ENCODE measurements around the gene PVALEF. TPM values are rescaled to one million over a fixed set of nuclear protein-coding genes. Genes with fewer than 3 reads are reported as not detected.

The PVALEF gene
- total RNA-seq, 2 experiments from 2014 or later: not detected

DNA sequence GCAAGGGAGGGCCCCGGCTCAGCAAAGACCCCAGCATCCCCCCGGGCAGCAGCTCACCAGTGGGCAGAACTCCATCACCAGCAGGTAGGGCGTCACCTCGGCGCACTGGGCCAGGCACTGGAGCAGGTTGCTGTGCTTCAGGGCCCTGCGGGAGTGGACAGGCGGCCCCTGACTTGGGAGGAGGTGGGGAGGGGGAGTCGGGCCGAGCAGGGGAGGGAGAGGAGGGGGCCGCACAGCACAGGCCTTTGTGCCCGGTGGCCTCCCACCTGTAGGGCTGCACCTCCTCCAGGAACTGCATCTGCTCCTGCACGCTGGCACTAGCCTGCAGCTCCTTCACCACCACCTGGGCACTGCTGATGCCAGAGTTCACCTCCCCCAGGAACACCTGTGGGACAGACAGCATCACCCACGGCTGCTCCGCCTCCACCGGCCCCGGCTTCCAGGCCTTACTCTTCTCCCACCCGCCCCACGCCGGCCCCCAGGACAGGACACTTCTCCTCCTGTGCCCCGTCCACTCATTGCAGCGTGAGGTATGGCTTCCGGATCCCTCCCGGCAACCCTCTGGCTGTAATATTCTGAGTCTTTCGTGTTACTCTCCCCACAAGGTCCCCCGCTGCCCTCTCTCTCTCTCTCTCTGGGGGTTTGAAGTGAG is 37.7 kb upstream of the PVALEF start:
- POLR2A ChIA-PET: no interaction called here
- CTCF ChIA-PET: no interaction called here

DNA sequence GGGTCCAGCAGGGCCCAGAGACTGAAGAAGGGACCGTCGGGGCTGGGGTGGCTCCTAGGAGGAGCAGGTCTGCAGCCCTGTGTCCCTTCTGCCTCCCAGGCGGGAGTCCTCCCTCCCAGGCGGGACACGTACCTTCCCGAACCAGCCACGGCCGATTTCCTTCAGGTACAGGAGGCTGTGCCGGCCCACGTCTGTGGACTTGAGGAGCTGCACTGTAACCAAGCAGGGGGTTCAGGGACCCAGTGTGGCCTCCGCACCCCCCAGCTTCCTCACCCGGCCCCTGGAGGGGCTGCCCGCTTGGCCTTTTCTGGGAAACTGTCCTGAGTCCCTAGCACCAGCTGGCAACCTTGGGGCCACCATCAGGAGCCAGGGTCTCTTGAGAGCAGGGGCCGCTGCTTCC is 37.0 kb upstream of the PVALEF start:
- ChIA-PET CTCF (no interaction called here), POLR2A (no interaction called here)

DNA sequence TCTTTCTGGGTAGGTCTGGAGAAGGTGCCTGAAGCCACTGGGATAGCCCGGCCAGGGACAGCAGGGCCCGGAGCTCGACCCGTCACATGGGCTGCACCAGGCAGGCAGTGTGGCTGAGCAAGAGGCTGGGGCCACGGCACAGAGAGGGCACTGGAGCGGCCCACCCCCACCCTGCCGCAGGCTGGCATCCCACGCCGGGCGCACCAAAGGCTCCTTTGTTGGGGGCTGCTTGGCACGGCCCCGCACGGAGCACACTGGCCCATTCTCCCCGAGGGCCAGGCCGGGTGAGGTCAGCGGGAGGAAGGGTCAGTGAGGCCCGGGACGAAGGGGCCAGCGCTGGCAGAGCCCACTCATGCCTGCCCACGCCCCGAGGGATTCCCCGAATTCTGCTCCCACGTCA is 36.5 kb upstream of the PVALEF start:
- POLR2A ChIA-PET: no interaction called here
- CTCF ChIA-PET: no interaction called here

DNA sequence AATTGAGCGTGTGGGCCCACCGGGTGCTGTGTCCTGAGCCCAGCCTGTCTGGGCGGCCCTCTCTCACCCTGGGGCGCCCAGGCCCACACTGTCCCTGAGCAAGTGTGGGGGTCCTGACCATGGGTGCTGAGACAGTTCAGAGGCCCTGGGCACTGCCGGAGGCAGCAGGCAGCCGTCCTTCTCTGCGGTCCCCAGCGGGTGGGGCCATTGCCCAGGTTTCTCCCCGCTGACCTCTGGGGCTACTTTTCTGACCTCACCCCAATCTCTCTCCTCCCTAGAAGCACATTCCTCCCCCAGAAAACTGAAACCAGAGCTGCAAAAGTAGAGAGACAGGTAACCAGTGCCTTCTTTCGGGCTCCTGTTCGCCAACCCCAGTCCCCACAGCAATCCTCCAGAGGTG is 36.0 kb upstream of the PVALEF start:
- CTCF ChIA-PET: interaction anchor here (0.6 kb wide), 1 partner anchor 72 kb away, joined by 3 read pairs; no protein-coding TSS in a partner anchor
- POLR2A ChIA-PET: no interaction called here

DNA sequence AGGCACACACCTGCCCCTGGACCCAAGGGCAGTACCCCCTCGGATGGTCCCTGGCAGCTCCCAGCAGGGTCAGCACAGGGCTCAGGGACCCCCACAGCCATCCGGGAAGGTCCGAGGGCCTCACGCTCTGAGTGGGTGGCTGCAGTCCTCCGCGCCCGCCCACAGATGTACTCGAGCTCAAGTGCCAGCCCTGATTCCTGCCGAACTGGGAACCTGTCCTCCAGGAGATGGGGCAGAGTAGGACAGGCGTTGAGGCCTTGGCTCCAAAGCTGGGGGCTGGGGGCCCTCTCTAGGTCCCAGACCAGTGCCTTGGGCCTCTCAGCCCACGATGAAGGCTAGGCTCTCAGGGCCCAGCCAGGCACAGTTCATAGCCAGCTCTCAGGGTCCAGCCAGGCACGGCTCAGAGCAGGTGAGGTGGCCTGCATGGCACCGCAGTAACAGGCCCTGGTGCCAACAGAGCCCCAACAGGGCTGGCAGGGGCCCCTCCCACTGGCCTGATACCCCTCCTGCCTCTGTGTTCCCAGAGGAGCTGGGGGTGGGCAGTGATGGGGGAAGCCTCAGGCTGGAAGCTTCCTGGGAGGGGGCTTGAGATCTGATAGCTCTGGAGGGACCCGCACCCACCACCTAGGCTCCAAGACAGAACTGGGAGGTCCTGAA is 35.5 kb upstream of the PVALEF start:
- ChIA-PET CTCF (interaction anchor here (0.6 kb wide), 1 partner anchor 71 kb away, joined by 3 read pairs; no protein-coding TSS in a partner anchor), POLR2A (no interaction called here)

DNA sequence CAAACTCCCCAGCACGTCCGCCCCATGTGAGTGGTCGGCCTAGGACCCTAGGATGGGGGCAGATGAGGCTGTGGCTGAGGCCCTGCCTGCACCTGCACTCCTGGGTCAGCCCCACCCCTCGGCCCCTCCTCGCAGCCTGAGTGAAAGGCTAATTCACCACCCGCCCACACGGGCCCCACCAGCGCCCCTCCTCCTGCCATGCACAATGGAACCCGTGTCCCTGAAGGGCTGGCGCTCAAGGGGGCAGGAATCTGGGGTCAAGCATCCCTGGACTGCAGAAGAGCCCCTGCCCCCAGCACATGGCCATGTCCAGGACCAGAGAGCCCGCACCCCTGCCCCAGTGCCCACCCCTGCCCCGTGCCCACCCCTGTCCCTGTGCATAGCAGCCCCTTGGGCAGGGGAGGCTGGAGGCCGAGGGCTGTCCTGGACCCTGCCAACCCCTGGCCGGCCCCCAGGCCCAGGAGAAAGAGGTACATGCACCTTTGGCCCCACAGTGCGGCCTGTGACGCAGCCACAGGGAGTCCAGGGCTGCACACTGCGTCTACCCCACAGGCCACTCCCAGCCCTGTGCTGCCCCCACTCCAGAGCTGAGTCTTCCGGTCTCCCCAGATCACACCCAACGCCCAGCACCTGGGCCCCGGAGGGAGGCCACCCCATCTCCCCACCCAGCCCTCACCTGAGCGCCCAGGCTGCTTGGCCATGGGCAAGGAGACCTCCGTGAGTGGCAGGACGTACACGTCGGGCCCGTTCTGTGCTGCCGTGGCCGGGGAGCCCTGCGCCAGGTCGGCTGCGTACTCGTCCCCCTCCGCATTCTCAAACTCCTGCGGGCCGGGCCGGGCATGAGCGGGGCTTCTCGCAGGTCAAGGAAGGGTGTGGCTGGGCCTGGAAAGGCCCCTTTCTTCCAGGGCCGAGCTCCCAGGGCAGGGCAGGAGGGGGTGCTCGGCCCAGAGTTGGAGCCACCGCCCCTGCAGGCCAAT is 34.6 kb upstream of the PVALEF start:
- ChIA-PET CTCF (no interaction called here), POLR2A (no interaction called here)

DNA sequence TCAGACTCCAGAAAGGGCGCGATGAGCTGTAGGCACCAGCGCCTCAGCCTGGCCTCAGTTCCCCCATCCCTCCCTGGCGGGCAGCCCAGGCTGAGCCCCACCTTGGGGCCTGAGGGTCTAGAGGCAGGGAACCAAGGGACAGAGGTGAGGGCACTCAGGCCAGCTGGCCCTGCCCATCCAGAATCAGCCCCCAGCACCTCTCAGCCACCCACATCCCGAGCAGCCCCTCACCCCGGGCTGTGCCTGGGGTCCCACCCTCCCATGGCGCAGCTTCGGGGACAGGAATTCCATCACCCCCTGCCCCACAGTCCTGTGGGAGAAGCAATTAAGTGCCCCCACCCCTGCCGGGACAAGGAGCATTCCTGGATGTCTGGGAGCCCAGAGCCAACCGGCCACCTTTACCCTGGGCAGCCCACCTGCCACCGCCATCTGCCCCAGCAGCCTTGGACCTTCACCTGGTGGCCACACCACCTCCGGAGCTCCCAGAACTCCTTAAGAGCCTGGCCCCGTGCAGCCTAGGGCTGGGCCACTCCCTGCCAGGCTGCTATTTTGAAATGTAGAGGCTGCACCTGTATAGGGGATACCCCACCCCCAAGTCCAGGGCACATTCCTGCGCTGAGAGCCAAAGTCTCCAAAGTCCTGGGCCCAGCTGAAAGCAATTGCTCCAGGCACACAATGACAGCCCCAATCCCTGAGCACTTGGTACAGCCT is 33.7 kb upstream of the PVALEF start:
- ChIA-PET POLR2A (no interaction called here), CTCF (no interaction called here)

DNA sequence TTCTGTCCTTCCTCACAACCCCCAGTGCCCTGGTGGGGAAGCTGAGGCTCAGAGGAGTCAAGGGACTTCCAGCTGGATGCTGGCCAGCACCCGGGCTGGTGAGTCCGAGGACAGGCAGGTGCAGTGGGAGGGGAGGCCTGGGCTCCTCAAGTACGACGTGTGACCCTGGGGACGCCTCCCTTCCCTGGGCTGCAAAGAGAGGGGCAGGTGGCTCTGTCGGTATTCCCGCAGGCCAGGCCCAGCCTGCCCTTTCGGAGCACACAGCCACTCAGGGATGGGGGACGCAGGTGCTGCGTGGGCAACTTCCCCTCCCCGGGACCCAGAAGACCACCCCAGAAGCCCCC is 33.1 kb upstream of the PVALEF start:
- ChIA-PET CTCF (no interaction called here), POLR2A (no interaction called here)

DNA sequence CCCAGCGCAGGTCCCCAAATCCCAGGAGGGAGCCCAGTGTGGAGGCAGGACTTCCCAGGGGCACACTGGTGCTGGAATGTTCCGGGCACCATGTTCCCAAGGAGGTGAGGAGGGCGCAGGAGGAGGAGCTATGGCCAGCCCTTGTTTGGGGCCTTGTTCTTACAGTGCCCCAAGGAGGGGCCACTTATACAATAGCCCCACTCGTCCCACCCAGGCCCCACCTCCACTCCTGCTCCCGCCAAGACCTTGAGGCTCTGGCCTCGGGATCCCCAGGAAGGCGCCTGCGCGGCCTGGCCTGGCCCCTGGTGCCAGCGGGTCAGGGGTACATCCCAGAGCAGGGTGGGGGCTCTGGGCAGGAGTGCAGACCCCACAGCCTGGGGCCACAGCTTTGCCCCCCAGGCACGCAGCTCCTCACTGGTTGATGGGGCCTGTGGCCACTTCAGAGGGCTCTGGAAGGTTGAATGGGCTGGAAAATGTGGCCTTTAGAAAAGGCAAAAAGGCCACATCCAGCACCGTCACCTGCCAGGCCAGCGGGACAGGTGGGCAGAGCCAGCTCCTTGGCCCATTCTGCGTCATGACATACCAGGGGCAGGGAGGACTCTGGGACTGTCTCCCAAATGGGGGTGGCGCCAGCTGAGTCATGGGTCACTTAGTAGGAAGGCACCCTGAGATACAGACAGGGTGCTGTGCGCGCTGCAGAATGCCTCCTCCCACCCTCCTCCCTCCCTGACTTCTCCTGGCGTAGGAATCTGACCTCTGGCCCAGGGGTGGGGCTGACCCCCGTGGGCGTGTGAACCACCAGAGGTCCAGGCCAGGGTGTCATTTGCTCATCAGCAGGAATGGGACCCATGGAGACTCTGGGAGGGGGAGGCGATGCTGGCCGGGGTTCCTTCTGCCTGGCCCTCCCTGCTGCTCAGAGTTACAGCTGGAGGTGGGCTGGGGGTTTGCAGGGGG is 32.3 kb upstream of the PVALEF start:
- POLR2A ChIA-PET: no interaction called here
- CTCF ChIA-PET: interaction anchor here (0.8 kb wide), 1 partner anchor 31 kb away, joined by 3 read pairs; no protein-coding TSS in a partner anchor

DNA sequence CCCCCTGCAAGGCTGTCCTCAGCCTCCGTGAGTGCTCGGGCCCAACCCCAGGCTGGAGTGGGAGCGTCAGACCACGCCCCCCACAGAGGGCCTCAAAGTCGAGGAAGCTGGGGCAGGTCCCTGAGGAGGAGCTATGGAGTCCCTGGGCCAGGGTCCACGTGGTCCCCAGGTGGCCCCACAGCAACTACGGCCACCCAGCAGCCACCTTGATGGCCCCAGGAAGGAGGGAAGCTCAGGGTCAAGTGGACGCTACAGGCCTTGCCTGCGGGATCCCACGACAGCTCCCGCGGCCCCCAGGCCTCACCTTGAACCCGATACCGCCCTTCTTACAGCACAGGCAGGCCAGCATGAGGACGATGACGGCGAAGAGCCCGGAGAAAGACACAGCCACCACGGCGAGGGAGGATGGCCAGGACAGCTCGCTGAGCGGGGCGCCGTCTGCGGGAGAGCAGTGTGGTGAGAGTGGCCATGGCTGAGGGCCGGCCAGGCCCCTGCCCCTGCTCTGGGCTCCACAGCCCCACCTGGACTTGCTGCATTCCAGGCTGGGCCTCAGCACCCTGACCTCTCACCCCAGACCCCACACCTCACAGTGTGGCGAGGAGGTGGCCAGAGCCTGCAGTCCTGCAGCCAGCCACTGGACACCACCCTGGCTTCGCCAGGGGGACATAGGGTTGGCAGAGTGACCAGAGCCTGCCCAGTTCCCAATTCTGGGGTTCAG is 31.1 kb upstream of the PVALEF start:
- POLR2A ChIA-PET: no interaction called here
- CTCF ChIA-PET: interaction anchor here (0.8 kb wide), 2 partner anchors 32 to 86 kb away, joined by 3 read pairs; no protein-coding TSS in a partner anchor

DNA sequence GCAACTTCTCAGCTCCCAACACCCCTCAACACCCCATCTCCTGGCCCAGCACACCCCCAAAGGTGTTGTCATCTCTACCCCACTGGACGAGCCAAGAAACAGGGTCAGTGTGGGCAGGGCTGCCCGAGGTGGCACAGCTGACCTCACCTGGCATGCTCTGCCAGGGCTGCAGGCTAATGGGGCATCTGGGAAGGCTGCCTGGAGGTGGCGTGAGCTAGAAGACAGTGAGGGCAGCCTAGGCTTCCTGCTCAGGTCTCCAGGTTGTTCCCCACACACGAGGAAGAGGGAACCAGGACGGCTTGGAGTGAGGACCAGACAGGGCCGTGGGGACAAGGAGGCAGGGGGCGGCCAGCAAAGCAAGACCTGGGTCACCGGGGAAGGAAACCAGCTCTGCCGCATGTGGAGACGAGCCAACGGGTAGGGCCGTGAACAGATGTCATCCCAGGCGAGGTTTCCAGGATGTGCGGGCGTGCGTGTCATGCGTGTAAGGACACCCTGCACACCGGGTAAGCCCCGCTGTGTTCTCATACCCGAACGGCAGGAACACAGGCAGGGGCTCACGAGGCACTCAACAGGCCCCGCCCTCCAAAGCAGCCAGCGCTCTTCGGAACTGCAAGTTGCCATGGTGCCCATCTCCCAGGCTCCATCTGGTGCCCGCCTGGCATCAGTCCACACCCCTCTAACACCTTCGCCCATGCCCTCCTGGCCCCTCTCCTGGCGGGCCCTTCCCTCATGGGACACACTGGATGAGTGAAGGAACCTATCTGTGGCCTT is 29.6 kb upstream of the PVALEF start:
- ChIA-PET CTCF (no interaction called here), POLR2A (no interaction called here)

DNA sequence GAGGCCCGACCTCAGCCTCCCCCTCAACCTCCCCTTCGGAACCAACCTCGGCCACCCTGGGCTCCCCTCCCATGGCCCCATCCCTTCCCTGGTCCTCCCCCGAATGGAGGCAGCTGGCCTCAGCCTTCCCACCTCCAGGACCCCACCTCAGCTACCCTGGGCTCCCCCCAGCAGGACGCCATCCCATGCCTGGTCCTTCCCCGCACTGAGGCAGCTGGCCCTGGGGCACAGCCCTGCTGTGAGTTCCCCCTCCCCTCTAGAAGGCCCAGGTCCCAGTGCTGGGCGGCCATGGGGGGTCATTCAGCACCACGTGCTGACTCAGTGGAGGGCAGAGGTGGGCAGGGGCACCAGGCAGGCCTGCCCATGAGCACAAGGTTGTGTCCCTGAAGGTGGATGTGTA is 28.9 kb upstream of the PVALEF start:
- ChIA-PET CTCF (no interaction called here), POLR2A (no interaction called here)

DNA sequence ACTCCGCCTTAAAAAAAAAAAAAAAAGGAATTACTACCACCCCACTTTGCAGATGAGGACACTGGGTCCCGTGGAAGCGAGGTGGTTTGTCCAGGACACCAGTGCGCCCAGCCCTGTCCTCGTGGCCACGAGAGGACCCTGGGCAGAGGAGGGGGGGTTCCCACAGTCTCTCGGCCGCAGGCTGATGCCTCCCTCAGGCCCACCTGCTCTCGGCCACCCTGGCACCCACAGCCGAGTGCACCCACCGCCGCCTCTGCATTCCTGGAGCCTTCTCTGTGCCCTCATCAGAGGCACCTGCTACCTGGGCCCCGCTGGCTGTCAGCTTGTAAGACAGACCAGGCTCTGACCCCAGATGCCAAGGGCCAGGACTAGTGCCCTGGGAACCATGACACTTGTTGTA is 28.1 kb upstream of the PVALEF start:
- ChIA-PET CTCF (no interaction called here), POLR2A (no interaction called here)

DNA sequence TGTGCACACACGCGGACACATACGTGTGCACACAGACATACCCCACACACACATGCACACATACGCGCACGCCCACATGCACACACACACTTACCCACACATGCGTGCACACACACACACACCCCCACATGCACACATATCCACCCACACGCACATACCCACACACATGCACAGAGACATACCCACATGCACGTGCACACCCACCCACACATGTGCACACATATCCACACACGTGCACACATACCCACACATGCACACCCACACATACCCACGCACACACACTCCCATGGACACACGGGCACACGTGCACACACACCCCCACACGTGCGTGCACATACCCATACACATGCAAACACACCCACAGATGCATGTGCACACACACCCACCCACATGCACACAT is 27.2 kb upstream of the PVALEF start:
- CTCF ChIA-PET: no interaction called here
- POLR2A ChIA-PET: no interaction called here

DNA sequence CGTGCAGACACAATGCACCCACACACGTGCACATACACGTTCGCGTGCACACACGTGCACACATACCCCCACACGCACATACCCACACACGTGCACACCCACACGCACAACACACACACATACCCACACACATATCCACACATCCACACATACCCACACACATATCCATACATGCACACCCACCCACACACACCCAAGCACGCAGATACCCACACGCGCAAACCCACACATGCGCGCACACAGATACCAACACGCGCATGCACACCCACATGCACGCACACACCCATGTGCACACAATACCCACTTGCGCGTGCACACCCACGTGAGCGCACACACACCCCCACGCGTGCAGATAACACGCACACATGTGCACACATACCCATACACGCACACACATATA is 26.8 kb upstream of the PVALEF start:
- ChIA-PET CTCF (no interaction called here), POLR2A (no interaction called here)

DNA sequence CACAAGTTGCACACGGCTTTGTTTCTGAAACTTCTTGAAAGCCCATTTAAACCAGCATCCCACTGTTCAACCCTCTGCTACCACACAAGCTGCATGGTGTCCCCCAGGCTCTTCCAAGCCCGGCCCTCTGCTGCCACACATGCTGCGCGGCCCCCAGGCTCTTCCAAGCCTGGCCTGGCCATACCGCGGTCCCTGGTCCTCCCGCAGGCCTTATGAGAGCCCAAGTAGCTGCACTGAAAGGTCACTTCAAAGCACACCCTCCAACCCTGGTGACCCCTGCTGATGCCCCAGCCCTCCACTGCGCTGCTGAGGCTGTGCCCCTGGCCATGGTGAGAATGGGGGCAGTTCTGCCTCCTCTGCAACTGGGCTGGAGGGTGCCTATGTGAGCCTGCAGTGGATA is 25.9 kb upstream of the PVALEF start:
- POLR2A ChIA-PET: no interaction called here
- CTCF ChIA-PET: no interaction called here

DNA sequence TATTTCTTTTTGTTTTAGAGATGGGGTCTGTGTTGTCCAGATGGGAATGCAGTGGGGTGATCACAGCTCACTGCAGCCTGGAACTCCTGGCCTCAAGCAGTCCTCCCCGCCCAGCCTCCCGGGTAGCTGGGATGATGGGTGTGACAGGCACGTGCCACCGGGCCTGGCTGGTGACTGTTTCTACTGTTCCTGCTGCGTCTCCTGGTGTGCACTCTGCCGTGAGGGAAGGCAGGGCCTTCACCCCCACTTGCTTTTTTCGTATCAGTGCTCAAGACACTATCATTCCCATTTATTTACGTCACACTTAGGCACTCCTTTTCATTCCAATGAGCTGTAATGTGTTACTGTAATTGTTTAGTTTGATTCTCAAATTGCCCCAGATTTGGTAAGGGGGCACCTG is 25.3 kb upstream of the PVALEF start:
- POLR2A ChIA-PET: no interaction called here

DNA sequence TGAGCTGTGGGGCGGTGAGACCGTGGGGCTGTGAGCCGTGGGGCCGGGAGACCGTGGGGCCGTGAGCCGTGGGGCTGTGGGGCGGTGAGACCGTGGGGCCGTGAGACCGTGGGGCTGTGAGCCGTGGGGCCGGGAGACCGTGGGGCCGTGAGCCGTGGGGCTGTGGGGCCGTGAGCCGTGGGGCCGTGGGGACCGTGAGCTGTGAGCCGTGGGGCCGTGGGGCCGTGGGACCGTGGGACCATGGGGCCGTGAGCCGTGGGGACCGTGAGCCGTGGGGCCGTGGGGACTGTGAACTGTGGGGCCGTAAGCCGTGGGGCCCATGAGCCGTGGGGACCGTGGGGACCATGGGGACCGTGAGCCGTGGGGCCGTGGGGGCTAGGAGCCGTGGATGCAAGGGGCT is 24.6 kb upstream of the PVALEF start:
- CTCF ChIA-PET: no interaction called here
- POLR2A ChIA-PET: no interaction called here

More for the DNA sequence above, 25.3 kb upstream of the PVALEF start:
- CTCF ChIA-PET: no interaction called here

Measured in activated CD8-positive, alpha-beta memory T cell treated with anti-CD3 and anti-CD28 coated beads for 36 hours (primary cell).